Neural progenitor cell (in vitro differentiated cells): ENCODE data around the gene ZBTB46.

ENCODE experiments used
- CTCF ChIP-seq: fragments of 200-600 bp; sonication (generic); IDR thresholded peaks from 2 replicates; pipeline ENCODE4 v1.5.1; 2017; ENCODE audit warnings: antibody characterized with exemption, mild to moderate bottlenecking
- EZH2 ChIP-seq: fragments of 200-600 bp; sonication (generic); IDR thresholded peaks from 2 replicates; pipeline ENCODE4 v1.6.1; 2017; ENCODE audit warnings: antibody characterized with exemption, mild to moderate bottlenecking, moderate library complexity

- TF ChIP-seq CTCF, result no peak
- TF ChIP-seq EZH2, result no peak
Observed at GRCh38 chr20:63755933-63756647, 75.0 kb downstream of the ZBTB46 start.
